GM21529 (cell line): Measurements from ENCODE around the gene NUFIP2.
"Not testable (repeated sequence)": the region's sequence is repeated elsewhere in the genome, so short reads cannot be mapped to it uniquely, and the experiment has no call there.

Experiments
- ATAC-seq: cut with Tn5 transposase; IDR thresholded peaks from one replicate; pipeline ENCODE4 v1.9.1; 2021; ENCODE audit not compliant: unreplicated experiment

Gene NUFIP2

DNA sequence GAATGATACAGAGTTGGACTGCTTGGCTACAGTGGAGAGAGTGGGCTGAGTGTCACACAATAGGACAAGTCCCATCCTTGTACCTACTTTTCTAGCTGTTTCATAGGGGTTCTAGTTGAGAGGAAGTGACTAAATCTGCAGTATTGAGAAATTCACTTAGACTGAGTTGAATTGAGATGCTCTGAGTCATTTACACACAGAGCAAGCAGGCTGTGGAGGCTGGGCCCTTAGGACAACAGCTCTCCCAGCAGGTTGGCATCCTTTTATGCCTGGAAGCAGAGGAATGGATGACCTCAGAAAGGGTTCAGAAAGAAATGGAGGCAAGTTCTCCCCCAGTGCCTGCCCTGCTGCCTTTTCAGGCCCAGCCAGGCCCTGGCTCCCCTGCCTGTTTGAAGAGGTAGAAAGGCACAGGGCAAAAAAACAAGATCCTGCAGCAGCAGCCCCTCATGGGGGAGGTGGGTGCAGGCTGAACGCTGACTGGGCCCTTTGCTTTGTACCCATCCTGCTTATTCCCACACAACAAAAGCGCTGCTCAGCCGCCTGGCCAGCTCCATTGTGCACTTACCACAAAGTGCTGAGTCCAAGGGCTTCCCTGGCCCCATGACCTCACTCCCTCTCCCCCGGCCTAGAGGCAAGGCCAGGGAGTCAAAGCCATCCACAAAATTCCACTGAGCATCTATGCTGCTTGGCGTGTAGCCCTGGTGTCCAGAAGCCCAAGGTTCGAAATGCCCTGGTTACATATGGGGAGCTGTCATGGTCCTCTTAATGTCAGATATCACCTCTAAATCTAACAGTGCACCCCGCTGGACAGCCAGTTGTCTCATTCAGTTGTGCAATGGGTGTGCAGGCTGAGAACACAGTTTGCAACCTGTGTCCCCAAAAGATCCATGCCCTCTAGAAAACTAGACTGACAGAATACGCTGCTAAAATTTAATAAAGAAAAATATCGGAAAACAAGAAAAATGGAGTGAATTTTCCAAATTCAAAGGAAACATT, 52.7 kb downstream of the NUFIP2 start:
- no peak for ATAC-seq

DNA sequence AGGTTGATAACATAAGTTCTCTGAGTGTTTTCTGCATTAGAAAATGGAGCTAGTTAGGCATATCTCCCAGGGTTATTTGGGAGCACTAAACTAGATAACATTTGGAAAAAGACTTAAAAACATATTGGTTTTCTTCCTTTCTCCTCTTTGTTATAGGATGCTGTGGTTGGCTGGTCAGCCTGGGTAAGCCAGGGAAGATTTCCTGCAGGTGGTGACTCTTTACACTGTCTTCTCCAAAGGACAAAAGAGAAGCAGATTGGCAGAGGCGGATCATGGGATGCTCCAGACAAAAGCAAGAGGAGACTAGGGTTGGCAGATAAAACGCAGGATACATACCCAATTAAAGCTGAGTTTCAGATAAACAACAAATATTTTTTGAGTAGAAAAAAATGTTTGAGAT, 53.5 kb downstream of the NUFIP2 start:
- ATAC-seq, result no peak

- no peak for ATAC-seq
Observed at GRCh38 chr17:29238133-29238850, 55.7 kb downstream of the NUFIP2 start.

- ATAC-seq, result no peak
Observed at GRCh38 chr17:29237476-29238132, 56.3 kb downstream of the NUFIP2 start.

DNA sequence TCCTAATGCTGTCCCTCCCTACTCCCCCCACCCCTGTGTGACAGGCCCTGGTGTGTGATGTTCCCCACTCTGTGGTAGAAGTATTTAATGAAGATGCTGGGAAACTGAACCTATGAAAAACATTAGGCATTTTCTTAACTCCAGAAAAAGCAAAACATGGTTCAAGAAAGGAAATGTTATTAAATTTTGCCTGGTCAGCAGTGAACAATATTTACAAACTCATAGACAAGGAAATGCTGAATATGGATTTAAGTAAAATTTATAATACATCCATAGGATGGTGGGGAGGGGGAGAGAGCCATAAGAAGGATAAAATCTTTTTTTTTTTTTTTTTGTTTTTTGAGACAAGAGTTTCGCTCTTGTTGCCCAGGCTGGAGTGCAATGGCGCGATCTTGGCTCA, 58.0 kb downstream of the NUFIP2 start:
- ATAC-seq, result no peak

DNA sequence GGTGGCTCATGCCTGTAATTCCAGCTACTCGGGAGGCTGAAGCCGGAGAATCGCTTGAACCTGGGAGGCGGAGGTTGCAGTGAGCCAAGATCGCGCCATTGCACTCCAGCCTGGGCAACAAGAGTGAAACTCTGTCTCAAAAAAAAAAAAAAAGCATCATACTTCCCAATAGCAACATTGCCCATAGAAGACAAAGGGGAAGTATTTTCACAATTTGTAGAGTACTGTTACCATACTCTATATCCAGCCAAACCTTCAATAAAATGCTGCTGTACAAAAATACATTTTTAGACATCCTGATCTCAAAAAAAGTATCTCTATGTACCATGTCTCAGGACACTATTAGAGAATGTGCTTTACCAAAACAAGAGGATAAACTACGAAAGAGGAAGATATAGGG, 59.0 kb downstream of the NUFIP2 start:
- not testable (repeated sequence) for ATAC-seq

DNA sequence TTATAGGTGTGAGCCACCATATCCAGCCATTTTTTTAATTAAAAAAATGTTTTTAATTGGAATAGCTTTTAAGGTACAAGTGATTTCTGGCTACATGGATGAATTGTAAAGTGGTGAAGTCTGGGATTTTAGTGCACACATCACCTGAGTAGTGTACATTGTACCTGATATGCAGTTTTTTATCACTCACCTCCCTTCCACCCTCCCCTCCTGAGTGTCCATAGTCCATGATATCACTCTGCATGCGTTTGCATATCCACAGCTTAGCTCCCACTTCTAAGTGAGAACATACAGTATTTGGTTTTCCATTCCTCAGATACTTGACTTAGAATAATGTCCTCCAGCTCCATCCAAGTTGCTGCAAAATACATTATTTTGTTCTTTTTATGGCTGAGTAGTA, 60.6 kb downstream of the NUFIP2 start:
- ATAC-seq, result no peak

DNA sequence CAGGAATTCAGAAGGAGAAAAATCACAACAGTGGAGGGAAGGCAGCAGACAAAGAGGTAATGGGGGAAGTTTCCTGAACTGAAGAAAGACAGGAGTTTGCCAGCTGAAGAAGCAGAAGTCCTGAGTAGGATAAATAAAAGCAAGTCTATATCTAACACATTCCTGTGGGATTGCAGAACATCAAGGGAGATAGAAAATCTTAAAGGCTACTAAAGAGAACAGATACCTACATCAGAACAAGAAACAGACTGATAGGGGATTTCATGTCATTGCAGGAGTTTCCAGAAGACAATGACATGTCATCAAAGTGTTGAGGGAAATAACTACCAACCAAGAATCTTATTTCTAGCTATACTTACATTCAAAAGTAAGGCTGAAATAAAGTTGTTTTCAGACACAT, 68.6 kb downstream of the NUFIP2 start:
- no peak for ATAC-seq

GRCh38 chr17:29221338-29221737, 72.6 kb downstream of the NUFIP2 start:
- ATAC-seq, result not testable (repeated sequence)

GRCh38 chr17:29219378-29220047, 74.4 kb downstream of the NUFIP2 start:
- no peak for ATAC-seq

- ATAC-seq, result no peak
Observed at GRCh38 chr17:29216856-29217255, 77.1 kb downstream of the NUFIP2 start.

GRCh38 chr17:29216181-29216580, 77.8 kb downstream of the NUFIP2 start:
- ATAC-seq, result no peak

- ATAC-seq, result no peak
Observed at GRCh38 chr17:29215717-29216116, 78.2 kb downstream of the NUFIP2 start.

DNA sequence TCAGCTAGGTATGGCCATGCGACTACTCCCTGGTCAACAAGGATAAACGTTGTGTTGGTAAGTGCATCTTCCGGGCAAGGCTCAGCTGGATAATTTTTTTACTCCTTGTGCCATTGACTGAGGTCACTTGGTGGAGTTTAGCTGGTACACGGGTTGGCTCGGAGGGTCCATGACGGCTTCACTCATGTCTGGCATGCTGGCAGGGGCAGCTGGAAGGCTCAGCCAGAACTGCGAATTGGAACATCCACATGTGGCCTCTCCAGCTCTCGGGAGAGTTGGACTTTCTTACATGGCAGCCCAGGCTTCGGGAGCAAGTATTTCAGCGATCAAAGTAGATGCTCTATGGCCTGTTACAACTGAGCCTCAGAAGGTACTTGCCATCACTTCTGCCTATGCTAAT, 78.8 kb downstream of the NUFIP2 start:
- no peak for ATAC-seq

DNA sequence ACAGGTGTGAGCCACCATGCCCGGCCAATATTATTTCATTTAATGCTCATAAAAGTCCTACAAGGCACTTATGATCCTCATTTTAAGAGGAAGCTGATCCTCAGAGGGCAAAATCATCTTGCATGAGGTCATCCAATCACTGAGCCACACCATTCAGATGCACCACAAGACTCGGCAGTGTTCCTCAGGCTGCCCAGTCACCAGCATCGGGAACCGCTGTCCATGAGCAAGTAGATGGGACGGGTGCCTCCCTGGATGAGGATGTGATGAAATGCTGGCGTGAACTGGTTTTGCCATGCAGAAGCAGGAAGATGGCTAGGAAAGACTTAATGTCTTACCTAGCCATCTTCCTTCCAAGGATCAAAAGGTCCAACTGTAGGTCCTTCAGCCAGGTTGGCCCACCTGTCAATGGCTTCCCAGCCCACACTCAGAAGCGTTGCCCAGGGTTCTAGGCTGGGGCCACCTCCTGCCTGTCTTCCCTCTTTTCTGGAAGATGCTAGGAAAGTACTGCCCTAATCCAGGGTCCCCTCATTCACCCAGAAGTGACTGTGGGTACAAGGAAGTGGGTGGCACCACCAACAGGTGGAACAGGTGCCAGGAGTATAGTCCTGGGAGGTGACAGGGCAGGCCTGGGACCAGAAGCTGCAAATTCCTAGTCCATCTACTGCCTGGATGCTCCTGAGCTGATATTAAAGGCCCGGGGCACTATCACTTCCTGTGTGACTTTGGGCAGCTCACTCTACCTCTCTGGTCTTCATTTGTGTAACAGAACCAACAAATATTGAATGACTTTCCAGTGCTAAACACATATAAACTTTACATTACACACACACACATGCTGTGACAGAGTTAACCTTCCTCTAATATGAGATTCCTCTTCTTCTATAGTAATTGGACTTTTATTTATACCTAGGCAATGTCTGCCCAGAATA, 79.5 kb downstream of the NUFIP2 start:
- no peak for ATAC-seq

DNA sequence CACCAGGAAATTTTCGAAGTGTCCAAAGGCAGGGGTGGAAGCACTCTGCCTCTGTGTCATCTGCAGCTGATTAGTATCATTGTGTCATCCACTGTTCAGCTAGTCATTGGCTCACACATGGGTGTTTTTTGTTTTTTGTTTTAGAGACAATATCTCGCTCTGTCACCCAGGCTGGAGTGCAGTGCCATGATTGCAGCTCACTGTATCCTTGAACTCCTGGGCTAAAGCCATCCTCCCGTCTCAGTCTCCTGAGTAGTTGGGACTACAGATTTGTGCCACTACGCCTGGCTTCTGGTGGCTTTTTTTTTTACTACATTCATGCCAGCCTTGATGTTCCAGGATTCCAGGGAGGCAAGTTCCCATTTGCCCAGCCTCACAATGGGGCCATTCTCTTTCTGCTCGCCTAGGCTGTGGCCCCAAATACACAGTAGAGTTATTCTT, 81.2 kb downstream of the NUFIP2 start:
- ATAC-seq, result no peak

DNA sequence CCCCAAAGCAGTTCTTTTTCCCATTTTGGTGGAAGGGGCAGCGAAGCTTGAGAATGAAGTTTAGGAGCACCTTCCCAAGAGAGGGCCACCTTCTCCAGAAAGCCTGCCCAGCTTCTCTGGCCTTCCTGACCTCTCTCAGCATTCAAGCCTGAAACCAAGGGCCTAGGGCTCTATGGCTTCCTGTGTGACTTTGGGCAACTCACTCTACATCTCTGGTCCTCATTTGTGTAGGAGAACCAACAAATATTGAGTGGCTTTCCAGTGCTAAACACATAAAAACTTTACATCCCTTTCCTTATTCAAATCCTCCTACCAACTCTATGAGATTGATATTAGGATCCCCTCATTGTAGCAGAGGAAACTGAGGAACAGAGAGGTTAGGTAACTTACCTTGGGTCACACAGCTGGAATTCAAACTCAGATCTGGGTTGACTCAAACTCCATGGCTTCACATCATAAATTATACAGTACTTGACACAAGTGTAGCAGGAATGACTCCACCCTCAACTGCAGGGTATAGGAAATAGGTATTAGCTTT, 81.8 kb downstream of the NUFIP2 start:
- no peak for ATAC-seq

DNA sequence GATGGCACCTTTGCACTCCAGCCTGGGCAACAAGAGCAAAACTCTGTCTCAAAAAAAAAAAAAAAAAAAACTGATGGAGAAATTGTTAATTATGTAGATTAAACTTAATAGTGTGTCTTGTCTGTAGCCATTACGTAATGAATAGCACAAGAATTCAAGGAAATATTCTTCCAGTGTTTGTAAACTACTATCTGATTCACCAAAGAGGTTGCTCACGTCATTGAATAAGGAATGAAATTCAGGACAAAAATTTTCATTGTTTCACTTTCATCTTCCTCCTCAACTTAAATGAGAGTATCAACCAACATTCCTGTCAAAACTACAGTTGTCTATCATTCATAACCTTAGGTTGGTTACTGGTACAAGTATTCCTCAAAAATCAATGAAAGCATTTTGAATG, 83.1 kb downstream of the NUFIP2 start:
- no peak for ATAC-seq

DNA sequence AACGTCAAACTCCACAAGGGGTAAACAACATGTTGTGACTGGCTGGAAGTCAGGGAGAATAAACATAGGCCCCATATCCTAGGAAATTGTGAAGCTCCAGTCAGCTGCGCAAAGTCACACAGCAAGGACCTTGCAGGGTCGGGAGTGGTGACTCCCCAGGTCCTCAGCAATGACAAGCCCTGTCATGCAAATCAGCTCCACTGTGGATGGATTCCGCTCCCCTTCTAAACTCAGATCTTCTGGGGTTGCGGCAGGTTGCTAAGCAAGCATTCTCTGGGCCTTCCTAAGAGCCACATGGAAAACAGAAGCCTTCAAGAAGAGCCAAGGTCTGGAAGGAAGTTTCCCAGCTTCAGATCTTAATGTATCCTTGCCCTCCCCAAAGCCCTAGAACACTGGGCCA, 84.9 kb downstream of the NUFIP2 start:
- no peak for ATAC-seq

DNA sequence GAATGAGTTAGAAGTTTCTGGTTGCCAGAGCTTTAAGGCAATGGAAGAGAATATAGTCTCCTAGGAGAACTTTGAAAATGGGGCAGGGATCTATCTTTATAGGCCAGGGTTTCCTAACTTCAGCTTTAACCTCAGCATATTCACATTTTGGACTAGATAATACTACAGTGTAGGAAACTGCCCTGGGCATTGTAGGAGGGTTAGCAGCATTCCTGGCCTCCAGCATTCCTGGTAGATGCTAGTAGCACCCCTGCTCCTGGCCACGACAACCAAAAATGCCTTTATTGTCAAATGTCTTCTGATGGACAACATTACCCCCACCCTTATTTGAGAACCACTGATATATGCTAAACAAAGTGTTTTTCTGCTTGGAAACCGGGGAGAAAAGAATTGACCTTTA, 86.0 kb downstream of the NUFIP2 start:
- ATAC-seq, result no peak
